Natural killer cell (primary cell): ENCODE measurements around the gene GPAM. TPM values are rescaled to one million over a fixed set of nuclear protein-coding genes. Genes with fewer than 3 reads are reported as not detected.

Experiments
- ATAC-seq, 3 donors: fragments of 150-1000 bp in 2 of 3; fragments of 200-7000 bp in 1 of 3; cut with Tn5 transposase; 1 replicate in 1 of 3; 2 replicates in 2 of 3; pipeline ENCODE4 v1.10.0; 2021; ENCODE audit warnings: mild to moderate bottlenecking in 2 of 3, moderate library complexity in 2 of 3
- DNase-seq, 2 donors: peaks; one replicate each; pipeline versions ENCODE4 v3.0.0 to v3.0.0-alpha.2; 2013 to 2021; ENCODE audit warnings: mixed read lengths in 1 of 2
- H3K27ac ChIP-seq: one replicate; pipeline ENCODE4 v1.5.1; 2013; ENCODE audit warnings: mild to moderate bottlenecking, low read length
- H3K27me3 ChIP-seq: one replicate; pipeline ENCODE4 v1.6.1; 2013; ENCODE audit warnings: low read length; ENCODE audit not compliant: control insufficient read depth, insufficient read depth
- H3K36me3 ChIP-seq: one replicate; pipeline ENCODE4 v1.6.1; 2013; ENCODE audit warnings: low read length; ENCODE audit not compliant: control insufficient read depth, insufficient read depth
- H3K4me1 ChIP-seq: one replicate; pipeline ENCODE4 v1.6.1; 2013; ENCODE audit warnings: low read length; ENCODE audit not compliant: control insufficient read depth, insufficient read depth
- H3K4me3 ChIP-seq: one replicate; pipeline ENCODE4 v1.5.1; 2013; ENCODE audit warnings: low read length
- H3K9me3 ChIP-seq: one replicate; pipeline ENCODE4 v1.6.1; 2013; ENCODE audit warnings: low read length; ENCODE audit not compliant: control insufficient read depth, insufficient read depth
- H3K27ac Mint-ChIP-seq, 2 donors: one replicate each; pipeline ENCODE4 v1.8.0; 2022; ENCODE audit warnings: mild to moderate bottlenecking in 2 of 2, mixed read lengths in 2 of 2, moderate library complexity in 1 of 2
- H3K27me3 Mint-ChIP-seq, 2 donors: one replicate each; pipeline ENCODE4 v1.8.0; 2022; ENCODE audit warnings: low read depth in 2 of 2, mixed read lengths in 2 of 2
- H3K36me3 Mint-ChIP-seq: one replicate; pipeline ENCODE4 v1.8.0; 2022; ENCODE audit warnings: mixed read lengths
- H3K4me1 Mint-ChIP-seq, 2 donors: one replicate each; pipeline ENCODE4 v1.8.0; 2022; ENCODE audit warnings: mixed read lengths in 2 of 2
- H3K4me3 Mint-ChIP-seq: one replicate; pipeline ENCODE4 v1.8.0; 2022; ENCODE audit warnings: mild to moderate bottlenecking, moderate library complexity, mixed read lengths
- H3K9me3 Mint-ChIP-seq, 2 donors: one replicate each; pipeline ENCODE4 v1.8.0; 2022; ENCODE audit warnings: mixed read lengths in 2 of 2
- WGBS: methylation state at CpG from one replicate; pipeline ENCODE4 v1.1.7; 2013; ENCODE audit warnings: missing lambda C conversion rate; ENCODE audit not compliant: insufficient coverage; 5-methylcytosine and 5-hydroxymethylcytosine counted together
- intact Hi-C: fragments of 100-400 bp; cut with micrococcal nuclease; formaldehyde crosslinking; loops from one replicate; pipeline ENCODE4 v1.14.2; 2022
- total RNA-seq, 4 donors: library from RNA; stranded (reverse); fragments of 120-200 nt in 1 of 4; gene quantifications; one replicate each; pipeline versions ENCODE4 v1.2.3 to v1.2.4, GENCODE V29; 2013 to 2022
- TF ChIP-seq, protein P1 (sequence below): fragments of 200-600 bp; IDR thresholded peaks from one replicate; pipeline ENCODE4 v1.8.0; 2022; ENCODE audit warnings: antibody characterized with exemption

GPAM gene
- total RNA-seq, 3 donors from 2014 or later (not counting 1 experiment from before 2014, with no cell fraction given), result 4.7 to 11.7 (median 6.1) TPM

DNA sequence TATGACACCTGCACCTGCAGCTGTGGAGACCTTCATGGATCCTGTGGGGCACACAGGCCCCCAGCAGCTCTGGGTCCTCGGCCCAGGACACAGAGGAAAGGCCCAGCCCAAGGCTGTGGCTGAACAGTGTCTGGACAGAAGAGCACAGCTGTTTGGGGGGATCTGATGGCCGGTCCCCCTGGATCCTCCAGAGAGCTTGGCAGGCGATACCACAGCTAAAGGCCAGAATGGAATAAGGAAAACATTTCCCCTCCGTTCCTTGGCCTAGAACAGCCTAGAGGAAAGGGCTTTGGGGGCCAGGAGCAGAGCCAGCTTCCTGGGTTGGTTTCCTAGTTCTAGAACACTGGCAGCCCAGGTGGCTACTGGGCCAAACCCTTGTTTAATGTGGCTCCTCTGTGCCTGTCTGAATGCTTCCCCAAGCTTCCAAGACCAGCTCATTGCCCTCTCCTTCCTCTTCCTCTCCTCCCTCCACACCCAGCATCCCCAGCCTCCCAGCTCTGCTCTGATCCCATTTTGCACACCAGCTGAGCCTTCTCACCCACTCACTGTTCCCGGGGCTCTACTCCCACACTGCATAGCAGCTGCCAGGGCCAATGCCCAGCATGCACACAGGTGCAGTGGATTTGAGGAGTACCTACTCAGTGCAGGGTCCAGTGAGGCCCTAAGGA is 46.9 kb downstream of the GPAM start:
- WGBS, result 90% methylated on average over 5 of the region's 5 CpGs
- Mint-ChIP-seq H3K4me3 (no peak overlapping the region), H3K27ac (no peak overlapping the region), H3K4me1 (peaks cover 0 to 10% of the 10 kb centered on the region in 2 donors), H3K9me3 (no peaks in the 10 kb centered on the region), H3K27me3 (peaks cover 0 to 4% of the 10 kb centered on the region in 2 donors), H3K36me3 (no peaks in the 10 kb centered on the region)
- H3K27me3 ChIP-seq, result no peaks in the 10 kb centered on the region
- no peak overlapping the region for H3K4me3 ChIP-seq
- TF ChIP-seq, protein P1, sequence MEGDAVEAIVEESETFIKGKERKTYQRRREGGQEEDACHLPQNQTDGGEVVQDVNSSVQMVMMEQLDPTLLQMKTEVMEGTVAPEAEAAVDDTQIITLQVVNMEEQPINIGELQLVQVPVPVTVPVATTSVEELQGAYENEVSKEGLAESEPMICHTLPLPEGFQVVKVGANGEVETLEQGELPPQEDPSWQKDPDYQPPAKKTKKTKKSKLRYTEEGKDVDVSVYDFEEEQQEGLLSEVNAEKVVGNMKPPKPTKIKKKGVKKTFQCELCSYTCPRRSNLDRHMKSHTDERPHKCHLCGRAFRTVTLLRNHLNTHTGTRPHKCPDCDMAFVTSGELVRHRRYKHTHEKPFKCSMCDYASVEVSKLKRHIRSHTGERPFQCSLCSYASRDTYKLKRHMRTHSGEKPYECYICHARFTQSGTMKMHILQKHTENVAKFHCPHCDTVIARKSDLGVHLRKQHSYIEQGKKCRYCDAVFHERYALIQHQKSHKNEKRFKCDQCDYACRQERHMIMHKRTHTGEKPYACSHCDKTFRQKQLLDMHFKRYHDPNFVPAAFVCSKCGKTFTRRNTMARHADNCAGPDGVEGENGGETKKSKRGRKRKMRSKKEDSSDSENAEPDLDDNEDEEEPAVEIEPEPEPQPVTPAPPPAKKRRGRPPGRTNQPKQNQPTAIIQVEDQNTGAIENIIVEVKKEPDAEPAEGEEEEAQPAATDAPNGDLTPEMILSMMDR, result no peak
- no peak for DNase-seq
- H3K4me1 ChIP-seq, result no peaks in the 10 kb centered on the region
- ATAC-seq, result no peak
- intact Hi-C loops, result loop anchor here (1.0 to 10.0 kb wide), 2 partner anchors 1390 to 1522 kb away; no protein-coding TSS in a partner anchor
- no peak overlapping the region for H3K27ac ChIP-seq
- no peaks in the 10 kb centered on the region for H3K36me3 ChIP-seq
- no peaks in the 10 kb centered on the region for H3K9me3 ChIP-seq

DNA sequence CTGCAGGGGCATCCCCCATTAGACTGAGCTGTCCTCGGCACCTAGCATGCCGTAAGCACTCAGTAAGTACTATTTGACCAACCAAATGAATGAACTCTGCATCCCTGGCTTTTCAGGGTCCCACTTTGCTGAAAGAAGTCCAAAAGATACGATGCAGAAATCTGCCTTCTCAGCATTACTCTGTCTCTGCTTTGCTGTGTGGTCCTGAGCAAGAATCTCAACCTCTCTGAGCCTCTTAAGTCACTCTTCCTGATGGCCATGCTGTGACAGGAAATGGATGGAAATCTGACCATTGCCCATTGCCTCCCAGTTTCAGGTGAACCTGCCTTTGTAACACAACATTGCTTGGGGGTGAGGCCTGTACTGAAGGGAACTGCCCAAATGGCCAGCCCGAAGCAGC is 48.0 kb downstream of the GPAM start:
- 87% methylated on average over 4 of the region's 4 CpGs for WGBS
- Mint-ChIP-seq H3K4me1 (peaks cover 0 to 10% of the 10 kb centered on the region in 2 donors), H3K27me3 (peaks cover 0 to 4% of the 10 kb centered on the region in 2 donors), H3K9me3 (no peaks in the 10 kb centered on the region), H3K4me3 (no peak overlapping the region), H3K36me3 (no peaks in the 10 kb centered on the region), H3K27ac (no peak overlapping the region)
- no peak for ATAC-seq
- H3K4me1 ChIP-seq, result no peaks in the 10 kb centered on the region
- intact Hi-C loops, result loop anchor here (10.0 kb wide), 1 partner anchor 1521 kb away; no protein-coding TSS in a partner anchor
- no peak overlapping the region for H3K4me3 ChIP-seq
- no peaks in the 10 kb centered on the region for H3K9me3 ChIP-seq
- TF ChIP-seq, protein P1, result no peak
- H3K36me3 ChIP-seq, result no peaks in the 10 kb centered on the region
- no peaks in the 10 kb centered on the region for H3K27me3 ChIP-seq
- no peak for DNase-seq
- H3K27ac ChIP-seq, result no peak overlapping the region

DNA sequence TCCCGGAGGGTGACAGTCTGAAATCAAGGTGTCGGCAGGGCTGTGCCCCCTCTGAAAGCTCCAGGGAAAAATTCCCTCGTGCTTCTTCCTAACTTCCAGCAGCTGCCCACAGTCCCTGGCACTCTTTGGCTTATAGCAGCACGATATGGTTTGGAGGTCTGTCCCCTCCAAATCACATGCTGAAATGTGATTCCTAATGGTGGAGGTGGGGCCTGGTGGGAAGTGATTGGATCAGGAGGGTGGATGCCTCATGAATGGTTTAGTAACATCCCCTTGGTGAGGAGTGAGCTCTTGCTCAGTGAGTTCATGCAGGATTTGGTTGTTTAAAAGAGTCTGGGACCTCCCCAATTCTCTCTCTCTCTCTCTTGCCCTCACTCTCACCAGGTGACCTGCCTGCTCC is 51.1 kb downstream of the GPAM start:
- Histone ChIP-seq H3K36me3 (no peaks in the 10 kb centered on the region), H3K4me3 (no peak overlapping the region), H3K27ac (no peak overlapping the region), H3K9me3 (no peaks in the 10 kb centered on the region), H3K4me1 (no peaks in the 10 kb centered on the region), H3K27me3 (no peaks in the 10 kb centered on the region)
- ATAC-seq (no peak), DNase-seq (no peak)
- Mint-ChIP-seq H3K4me3 (no peak overlapping the region), H3K9me3 (no peaks in the 10 kb centered on the region), H3K36me3 (no peaks in the 10 kb centered on the region), H3K27me3 (no peaks in the 10 kb centered on the region), H3K27ac (no peak overlapping the region), H3K4me1 (no peaks in the 10 kb centered on the region)
- intact Hi-C loops, result loop anchor here (10.0 kb wide), 1 partner anchor 1518 kb away; no protein-coding TSS in a partner anchor
- TF ChIP-seq, protein P1, result no peak
- 79% methylated on average over 4 of the region's 4 CpGs for WGBS
